Liver (tissue), 2 donors: ENCODE data around the gene MYOF.

Experiments
- FOXA1 ChIP-seq: IDR thresholded peaks from 2 replicates; pipeline ENCODE4 v1.6.1; 2016; ENCODE audit warnings: antibody characterized with exemption
- REST ChIP-seq: IDR thresholded peaks from 2 replicates; pipeline ENCODE4 v1.6.1; 2016; ENCODE audit warnings: antibody characterized with exemption, mild to moderate bottlenecking
- TF ChIP-seq, protein P1 (sequence below): fragments of 150-350 bp; IDR thresholded peaks from 2 replicates; pipeline ENCODE4 v1.5.1; 2017; ENCODE audit warnings: improper control_type of control experiment, low read depth, low read length; ENCODE audit not compliant: missing input control
- donor health status: healthy.

GRCh38 chr10:93443481-93443880 is 38.7 kb downstream of the MYOF start:
- no peak for TF ChIP-seq FOXA1
- TF ChIP-seq, protein P1, sequence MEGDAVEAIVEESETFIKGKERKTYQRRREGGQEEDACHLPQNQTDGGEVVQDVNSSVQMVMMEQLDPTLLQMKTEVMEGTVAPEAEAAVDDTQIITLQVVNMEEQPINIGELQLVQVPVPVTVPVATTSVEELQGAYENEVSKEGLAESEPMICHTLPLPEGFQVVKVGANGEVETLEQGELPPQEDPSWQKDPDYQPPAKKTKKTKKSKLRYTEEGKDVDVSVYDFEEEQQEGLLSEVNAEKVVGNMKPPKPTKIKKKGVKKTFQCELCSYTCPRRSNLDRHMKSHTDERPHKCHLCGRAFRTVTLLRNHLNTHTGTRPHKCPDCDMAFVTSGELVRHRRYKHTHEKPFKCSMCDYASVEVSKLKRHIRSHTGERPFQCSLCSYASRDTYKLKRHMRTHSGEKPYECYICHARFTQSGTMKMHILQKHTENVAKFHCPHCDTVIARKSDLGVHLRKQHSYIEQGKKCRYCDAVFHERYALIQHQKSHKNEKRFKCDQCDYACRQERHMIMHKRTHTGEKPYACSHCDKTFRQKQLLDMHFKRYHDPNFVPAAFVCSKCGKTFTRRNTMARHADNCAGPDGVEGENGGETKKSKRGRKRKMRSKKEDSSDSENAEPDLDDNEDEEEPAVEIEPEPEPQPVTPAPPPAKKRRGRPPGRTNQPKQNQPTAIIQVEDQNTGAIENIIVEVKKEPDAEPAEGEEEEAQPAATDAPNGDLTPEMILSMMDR: no peak
- TF ChIP-seq REST: no peak
